GM20431 (cell line): ENCODE data around the gene RXRG.

Source experiments
- in situ Hi-C: fragments of 300-500 bp; cut with MseI, MboI; formaldehyde crosslinking; loops from one replicate; pipeline ENCODE4 v1.15.0; 2020; ENCODE audit warnings: low sequenced_read_pairs; ENCODE audit not compliant: unreplicated experiment

Gene RXRG

DNA sequence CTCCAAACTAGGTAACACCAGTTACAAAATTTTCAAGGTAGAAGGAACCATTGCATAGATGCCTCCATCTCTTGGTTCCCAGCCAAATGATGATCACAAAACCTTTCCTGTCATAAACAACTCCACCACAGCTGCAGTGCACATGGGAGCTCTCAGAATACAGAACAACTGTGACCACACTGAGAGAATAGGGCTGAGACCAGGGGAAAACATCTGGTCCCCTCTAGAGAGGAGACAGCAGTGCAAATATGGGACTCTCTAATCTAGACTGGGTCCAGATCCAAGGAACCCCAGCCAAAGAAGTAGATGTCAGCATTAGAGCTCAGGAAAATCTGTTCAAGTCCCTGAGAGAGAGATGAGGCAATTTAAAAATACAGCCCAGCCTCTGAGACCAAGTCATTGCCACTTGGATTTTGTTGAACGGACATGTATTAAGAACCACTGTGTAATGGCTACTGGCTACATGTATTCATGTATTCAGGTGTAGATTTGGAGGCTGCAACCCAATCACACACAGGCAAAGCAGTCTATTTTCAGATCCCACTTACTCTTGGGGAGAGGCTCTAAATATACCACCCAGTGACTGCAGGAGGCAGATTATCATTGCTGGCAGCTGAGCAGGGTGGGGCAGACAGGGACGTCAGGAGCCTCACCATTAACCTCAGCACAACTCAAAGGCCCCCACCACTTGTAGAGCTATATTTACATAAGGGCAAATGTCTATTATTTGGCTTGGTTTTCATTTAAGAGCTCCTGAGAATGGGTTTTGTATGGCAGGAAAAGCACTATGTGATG is 7.6 kb upstream of the RXRG start:
- in situ Hi-C loops: no loop called here

DNA sequence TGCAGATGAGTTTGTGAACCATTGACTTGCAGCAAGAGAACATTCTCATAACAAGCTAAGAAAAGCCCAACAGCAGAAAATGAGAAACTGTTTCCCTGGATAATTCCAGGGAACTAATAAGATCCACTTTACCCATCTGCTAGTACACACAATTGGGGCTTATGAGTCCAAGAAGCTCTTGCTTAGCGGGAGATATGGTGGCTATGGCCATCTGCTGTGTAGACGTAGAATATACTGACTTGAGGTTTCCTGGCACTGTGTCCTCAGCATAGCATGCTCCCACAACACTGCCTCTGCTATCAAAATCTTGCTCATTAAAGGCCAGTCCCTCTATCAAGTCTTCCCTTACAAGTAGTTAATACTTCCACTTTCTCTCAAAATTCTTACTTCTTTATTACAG is 6.8 kb upstream of the RXRG start:
- in situ Hi-C loops: no loop called here

DNA sequence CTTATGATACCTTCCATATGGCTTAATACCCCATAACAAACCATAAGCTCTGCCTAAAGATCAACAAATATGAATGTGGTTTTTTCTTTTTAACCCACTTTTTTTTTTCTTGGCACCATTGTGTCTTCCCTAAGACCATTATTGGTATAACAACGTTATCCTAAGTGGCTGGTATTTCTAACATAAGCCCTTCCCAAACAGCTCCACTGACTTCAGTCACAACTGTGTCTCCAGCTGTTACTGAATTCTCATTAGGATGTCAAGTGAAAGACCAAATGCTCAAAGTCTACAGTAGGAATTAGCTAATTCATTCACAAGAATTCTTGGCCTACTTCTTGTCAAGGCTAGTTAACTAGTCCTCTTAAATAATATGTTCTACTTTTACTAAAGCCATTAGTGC is 4.2 kb upstream of the RXRG start:
- in situ Hi-C loops: no loop called here

DNA sequence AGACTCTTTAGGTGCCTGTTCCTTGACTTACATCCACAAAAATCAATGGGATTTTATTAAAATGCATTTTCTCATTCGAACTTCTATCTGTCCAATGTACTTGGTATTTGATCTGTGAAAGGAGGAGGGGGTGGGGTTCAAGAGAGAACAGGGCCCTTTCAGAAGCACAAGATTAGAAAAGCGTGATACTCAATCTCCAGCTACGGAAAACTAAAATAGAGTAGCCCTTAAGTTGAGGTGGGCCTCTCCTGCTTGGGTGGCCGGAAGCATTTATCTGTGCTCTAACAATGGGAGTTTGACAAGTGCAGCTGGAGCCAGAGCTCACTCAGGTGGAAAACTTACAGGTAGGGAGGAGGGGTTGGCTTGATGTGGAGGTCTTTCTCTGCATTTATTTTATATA is 462 bp upstream of the RXRG start:
- in situ Hi-C loops: no loop called here

DNA sequence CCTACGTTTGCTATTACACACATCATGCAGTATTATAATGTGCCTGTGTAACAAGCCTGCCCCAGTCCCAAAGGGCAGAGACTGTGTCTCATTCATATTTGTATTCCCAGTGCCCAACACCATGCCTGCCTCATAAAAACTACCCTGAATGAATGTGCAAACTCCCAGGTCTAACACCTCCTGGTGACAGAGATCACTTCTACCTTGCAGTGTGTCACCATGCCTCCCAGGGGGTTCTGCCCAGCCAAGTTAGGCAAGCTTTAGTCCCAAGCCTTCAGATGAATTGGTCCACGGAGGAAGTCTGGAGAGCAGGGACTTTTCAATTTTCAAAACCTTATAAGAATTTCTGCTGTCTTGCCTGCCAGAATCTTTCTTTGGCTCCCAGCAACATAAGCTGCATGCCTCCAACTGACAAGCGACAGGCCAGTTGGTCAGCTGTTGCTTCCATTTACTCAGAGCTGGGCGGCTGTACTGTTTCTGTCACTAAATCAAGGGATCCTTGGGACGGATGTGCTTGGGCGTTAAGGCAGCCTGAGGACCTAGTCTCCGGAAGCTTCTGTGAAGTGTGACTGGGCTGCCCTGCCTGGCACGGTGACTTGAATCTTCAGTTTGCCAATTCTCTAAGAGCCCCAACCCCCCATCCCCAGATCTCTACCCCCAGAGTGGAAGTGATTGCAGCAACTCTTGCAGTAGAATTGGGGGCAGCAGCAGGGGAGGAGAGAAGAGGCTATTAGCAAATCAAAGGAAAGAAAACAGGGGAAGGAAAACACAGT is 1.2 kb downstream of the RXRG start:
- in situ Hi-C loops: no loop called here

DNA sequence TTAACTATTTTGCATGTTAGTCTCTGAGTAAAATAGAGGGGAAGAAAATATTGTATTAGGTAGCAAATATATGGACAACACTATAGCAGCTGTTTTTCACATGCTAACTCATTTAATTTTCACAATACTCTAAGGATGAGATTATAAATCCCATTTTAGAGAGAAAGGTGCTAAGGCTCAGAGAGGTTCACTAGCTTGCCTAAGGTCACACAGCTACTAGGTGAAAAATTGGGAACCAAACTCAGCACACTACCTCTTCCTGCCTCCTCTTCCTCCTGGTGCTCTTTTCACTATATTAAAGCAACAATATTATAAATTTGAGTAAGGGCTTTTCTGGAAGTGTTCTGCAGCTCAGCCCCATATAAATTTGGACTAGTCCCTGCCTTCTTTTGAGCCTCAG is 2.3 kb downstream of the RXRG start:
- in situ Hi-C loops: no loop called here

DNA sequence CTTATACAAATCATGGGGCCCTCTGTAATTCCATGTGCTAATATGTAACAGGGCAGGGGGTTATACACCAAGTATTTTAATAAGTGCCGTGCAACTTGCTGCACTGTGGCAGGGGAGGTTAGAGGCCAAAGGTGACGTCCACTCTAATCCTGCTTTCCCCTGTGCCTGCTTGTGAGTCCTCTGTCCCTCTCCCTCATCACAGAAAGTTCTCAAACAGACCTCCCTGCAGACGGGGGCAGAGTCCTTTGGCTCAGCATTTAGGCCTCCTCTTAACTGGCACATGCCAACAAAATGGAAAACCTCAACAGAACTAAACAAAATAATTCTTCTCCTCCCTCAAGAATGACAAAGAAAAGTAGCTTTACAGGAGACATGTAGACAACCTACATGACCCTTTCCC is 2.9 kb downstream of the RXRG start:
- in situ Hi-C loops: no loop called here

DNA sequence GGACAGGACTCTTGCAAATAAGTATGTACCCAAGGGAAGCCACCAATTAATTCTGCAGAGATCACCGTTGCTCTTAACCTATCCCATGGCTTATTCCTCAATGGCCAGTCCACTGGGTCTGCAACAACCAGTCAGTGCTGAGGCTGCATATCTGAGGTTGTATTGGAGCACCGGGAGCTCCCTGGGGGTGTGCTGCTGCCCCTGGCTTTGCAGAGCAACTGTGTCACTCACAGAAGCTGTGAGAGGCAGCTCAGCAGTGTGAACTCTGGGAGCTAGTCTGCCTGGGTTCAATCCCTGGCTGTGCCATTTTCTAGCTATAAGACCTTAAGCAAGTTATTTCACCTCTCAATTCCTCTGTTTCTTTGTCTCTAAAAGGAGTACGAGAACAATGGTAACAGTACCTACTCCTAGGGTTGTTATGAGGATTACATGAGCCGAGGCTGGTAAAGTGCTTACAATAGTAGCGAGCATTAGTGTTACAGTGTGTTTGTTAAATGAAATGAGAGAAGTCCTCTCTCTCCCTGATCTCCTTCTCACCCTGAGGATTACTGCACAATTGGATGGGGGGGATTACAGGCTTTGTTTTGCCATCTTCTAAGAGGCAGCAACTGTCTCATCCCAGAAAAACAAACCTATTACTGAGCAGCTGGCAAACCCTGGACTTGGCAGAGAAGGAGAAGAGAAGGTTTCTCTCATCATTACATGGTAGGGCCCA is 3.6 kb downstream of the RXRG start:
- in situ Hi-C loops: no loop called here

DNA sequence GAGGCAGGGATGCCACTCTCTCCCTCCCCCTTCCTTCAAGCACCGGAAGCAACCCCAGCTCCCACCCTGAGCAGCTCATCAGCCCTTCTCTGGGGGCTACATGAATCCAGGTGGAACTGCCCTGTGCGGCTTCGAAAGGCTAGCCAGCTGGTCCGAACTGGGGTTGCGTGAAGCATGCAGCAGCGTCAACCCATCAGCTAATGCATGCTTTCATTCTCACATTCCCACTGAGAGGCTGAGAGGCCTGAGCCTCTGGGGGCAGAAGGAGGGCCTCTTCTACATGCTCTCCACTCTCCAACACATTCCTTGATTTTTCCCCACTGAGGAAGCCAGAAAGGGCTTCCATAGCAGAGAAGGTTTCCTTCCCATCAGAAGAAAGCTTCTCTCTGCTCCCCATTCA is 5.6 kb downstream of the RXRG start:
- in situ Hi-C loops: no loop called here

DNA sequence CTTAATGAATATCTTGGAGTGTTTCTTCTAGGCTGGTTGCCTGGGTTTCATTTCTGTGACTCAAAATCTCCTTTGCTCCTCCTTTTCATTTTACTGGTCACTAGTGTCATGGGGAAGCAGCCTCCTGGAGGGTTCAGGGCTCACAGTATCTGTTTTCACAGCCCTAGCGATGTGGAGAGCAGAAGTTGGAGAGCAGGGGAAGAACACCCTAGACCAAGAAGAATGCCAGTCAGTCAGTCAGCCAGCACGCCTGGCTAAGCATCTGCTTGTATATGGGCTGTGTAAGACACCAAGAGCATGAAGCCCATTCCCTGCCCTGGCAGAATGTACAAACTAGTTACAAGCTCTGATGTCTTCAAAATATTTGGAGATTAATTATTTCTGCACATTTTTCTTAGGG is 7.9 kb downstream of the RXRG start:
- in situ Hi-C loops: no loop called here

DNA sequence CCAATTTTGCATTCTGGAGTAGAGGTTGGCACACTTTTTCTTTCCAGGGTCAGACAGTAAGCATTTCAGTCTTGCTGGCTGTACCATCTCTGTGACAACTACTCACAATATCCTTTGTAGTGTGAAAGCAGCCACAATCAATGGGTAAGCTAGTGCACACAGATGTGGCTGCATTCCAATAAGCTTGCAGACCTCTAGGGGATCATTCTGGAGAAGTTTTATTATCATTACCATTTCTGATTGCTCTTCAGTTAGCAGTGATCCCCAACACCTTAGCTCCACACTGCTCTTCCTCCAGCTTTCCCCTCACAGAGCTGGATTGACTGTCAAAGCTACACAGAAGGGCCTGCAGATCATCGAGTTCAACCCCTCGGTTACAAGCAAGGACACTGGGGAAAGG is 9.1 kb downstream of the RXRG start:
- in situ Hi-C loops: no loop called here

DNA sequence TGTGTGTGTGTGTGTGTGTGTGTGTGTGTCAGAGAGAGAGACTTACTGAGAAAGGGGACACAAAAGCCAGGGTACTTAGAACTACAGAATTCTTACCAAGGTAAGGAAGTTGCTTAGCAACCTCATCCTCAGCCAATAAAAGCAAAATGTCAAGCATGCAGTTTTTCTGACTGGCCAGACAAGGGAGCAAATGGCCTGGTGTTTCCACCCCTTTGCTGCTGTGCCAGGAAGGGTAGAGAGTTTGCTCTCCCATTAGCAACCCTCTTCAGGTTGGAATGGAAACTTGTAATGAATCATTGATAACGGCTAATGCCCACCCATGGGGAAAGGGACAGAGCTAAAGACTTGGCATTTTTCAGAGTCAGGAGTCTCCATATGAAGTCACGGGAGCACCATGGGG is 10.6 kb downstream of the RXRG start:
- in situ Hi-C loops: no loop called here

DNA sequence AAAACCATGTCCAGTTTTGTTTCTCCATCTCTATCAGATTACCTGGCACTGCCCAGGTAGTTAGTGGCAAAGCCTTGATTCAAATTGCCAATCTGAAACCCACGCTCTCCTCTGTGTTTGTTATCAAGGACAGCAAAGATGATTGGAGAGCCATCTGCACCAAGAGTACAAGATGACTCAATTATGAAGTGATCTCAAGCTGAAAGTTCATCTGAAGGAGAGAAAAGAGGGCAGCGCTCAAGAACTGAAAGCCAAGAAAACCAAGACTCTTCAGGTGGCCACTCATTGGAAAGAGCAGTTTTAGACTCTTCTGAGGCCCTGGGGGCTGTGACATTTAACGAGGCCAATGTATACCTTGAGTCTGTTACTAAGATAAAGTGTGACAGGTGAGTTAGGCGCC is 13.8 kb downstream of the RXRG start:
- in situ Hi-C loops: no loop called here

DNA sequence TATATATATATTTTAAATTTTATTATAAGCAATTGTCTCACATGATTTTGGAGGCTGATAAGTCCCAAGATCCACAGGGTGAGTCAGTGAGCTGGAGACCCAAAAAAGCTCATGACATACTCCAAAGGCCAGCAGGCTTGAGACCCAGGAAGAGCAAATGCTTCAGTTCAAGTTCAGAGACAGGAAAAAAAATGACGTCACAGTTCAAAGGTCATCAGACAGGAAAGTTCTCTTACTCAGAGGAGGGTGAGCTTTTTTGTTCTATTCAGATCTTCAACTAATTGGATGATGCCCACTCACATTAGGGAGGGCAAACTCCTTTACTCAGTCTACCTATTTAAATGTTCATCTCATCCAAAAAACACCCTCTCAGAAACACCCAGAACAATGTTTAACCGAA is 18.2 kb downstream of the RXRG start:
- in situ Hi-C loops: no loop called here

DNA sequence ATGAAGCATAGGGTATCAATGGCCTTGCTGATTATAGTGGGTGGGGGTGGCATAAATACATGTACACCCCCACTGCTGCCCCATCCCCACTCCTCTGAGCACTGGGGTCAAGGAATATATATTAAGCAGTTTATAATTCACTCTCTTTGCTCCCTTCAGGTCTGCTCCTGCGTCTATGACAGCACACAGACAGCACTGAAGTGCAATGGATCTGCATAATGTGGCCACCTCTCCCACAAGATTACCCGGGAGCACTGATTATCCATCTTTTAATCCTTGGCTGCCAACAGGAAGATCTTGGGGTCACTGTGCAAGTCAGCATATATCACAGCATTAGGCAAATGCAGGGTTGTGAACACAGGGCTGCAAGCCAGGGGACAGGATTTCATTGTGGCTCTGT is 19.3 kb downstream of the RXRG start:
- in situ Hi-C loops: no loop called here

DNA sequence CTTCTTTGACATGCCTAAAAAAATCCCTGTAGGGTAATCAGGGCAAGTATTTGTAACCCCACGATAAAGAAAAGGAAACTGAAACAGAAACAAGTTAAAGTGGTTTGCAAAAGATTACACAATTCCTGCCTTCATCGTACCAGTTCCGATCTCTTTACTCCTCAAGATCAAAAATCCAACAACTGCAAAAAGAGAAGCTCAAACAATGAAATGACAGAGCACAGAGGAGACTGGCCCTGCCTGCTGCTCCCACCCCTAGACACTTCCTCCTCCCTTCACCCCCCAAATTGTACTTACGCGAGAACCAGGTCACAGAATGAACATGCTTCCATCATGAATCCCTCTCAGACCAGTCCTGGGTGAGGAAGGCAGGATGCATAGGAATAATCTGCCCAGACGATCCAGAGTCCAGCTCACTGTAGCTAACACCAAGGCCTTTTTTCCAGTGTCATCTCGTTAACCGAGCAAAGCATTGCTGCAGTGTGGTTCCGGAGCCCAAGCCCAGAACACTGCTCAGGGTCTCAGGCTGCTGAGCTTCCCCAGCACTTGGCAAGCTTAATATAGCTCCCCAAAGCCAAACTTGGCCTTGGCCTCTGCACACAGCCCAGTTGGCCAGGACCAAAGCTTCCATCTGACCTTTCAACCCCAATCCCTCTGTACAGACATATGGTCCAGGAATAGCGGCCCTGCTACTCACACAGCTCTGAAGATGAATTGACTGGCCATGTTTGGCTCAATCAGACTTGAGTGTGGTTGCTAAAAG is 20.3 kb downstream of the RXRG start:
- in situ Hi-C loops: no loop called here

DNA sequence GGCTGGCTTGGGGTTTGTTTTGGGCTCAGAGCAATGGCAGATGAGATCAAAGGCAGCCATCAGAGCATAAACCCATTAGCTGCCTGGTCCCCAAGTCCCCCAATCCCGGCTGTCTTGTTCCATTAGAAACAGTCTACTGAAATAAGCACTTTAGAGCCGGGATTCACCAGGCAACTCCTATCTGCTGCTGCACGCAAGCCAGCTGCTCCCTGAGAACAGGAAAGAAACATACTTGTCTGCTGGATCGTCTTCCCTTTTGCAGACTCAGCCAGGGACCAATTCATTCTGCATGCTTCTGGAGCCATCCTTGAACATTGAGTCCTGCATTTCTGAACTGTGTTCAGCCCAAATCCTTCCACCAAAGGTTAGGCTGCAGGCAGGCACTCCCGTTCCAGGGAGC is 21.8 kb downstream of the RXRG start:
- in situ Hi-C loops: no loop called here

DNA sequence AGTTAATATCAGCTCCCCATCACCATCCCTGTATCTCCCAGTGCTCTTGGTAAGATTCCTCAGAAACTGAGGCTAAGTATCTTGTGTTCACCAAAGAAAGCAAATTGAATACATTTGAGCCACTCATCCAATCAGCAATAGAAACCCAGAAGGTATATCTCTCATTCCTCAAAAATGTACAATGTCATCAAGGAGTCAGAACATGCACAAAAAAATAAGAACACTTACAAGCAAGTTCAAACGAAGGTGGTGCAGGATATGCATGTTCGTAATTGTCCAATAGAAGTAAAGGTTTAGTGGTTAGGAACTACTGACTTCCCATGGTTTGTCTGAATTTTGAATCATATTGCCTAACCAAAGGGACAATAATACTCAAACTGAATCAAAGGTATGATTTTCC is 24.3 kb downstream of the RXRG start:
- in situ Hi-C loops: no loop called here

DNA sequence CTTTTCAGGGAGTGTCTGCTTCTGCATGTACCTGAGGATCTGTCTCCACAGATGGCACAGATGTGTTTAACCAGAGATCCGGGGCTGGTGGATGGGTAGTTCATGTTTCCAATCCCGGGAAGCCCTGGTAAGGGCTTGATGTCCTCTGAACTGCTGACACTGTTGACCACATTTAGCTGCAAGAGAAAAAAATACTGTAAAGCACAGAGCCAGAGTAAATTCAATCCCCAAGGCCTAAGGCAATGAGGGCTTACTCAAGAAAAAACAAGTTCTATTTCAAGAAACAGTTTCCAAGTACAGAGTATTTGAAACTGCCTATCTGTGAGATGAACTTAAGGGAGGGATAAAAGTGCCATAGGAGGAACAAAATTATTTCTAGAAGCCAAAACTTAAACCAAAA is 25.1 kb downstream of the RXRG start:
- in situ Hi-C loops: no loop called here

DNA sequence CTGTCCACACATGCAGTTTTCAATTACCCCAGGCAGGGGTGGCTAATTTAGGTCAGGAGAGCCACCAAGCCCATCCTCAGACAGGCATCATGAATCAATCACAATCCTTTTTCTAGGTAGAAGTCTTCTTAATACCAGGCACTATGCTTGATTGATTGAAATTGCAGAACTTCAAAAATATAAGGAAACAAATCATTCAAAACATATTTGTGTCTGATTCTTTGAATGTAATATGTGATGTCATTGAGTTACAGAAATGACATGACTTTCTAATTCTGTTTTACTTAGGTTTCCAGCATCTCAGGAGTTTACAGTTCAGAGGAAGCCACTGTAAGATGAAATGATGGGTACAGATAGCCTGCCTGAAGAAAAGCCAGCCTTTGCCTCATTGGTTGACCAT is 26.7 kb downstream of the RXRG start:
- in situ Hi-C loops: no loop called here
